ENCODE results near the gene SLC19A3. TPM values are rescaled to one million over a fixed set of nuclear protein-coding genes. Genes with fewer than 3 reads are reported as not detected.

SLC19A3 gene
- total and polyA plus RNA-seq, 2 of the 4 experiments (the other 2 are of a cell fraction) = under 0.01 TPM; not detected in 1

DNA sequence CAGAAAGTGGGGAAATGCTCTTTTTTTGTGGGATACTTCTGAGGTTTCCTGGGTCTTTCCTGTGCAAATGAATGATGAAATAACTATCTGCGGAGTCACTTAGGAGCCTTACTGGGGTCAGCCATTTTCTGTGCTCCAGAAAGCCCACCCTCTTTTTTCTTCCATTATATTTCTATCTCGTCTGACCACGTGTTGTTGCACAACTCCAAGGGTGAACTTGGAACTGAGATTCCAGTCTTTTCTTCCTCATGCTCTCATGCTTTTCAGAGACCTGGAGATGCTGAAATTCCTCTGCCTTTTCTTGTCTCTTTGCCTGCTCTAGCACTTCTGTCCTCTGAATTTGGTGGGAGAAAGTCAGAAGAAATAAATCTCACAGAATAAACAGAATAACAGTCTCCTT lies 56.0 kb downstream of the SLC19A3 start:
- in situ Hi-C loops (cut with MboI; ENCODE audit: low sequenced_read_pairs) = loop anchor here (10.0 kb wide), 1 partner anchor 223 kb away; no protein-coding TSS in a partner anchor
- Histone ChIP-seq H3K4me2 (ENCODE audit: low read depth, low read length) (no peak overlapping the region), H3K9ac (ENCODE audit: low read depth, low read length) (no peak overlapping the region), H2AK9ac (replicated peaks; ENCODE audit: low read depth, low read length, poor library complexity) (no peak overlapping the region), H3K4ac (ENCODE audit: low read depth, low read length) (no peak overlapping the region), H4K91ac (ENCODE audit: insufficient read depth, low read depth, low read length) (no peak overlapping the region), H2BK15ac (ENCODE audit: low read depth, low read length) (no peak overlapping the region), H4K5ac (ENCODE audit: low read depth, low read length) (no peak overlapping the region), H3K36me3 (ENCODE audit: control insufficient read depth, insufficient read depth, low read length) (no peaks in the 10 kb centered on the region), H3K14ac (replicated peaks; ENCODE audit: low read depth, low read length) (no peak overlapping the region), H3K56ac (ENCODE audit: extremely low read depth, insufficient read depth, low read length) (no peak overlapping the region), H2AK5ac (ENCODE audit: low read depth, low read length) (no peak overlapping the region), H4K20me1 (ENCODE audit: insufficient read depth, low read length) (no peaks in the 10 kb centered on the region), H3K27me3 (ENCODE audit: control insufficient read depth, insufficient read depth, low read length) (peaks cover 4% of the 10 kb centered on the region), H2AFZ (replicated peaks; ENCODE audit: low read length, poor library complexity) (no peak overlapping the region), H2BK120ac (ENCODE audit: low read depth, low read length) (no peak overlapping the region), H3K18ac (ENCODE audit: low read depth, low read length) (no peak overlapping the region), H2BK5ac (ENCODE audit: low read depth, low read length, poor library complexity, severe bottlenecking) (no peak overlapping the region), H3K23ac (ENCODE audit: low read depth, low read length) (no peak overlapping the region), H3K9me3 (ENCODE audit: control insufficient read depth, insufficient read depth, low read length) (no peaks in the 10 kb centered on the region), H4K8ac (ENCODE audit: low read depth in 2 of 2, low read length in 2 of 2) (no peak overlapping the region), H3K79me1 (ENCODE audit: low read depth in 1 of 2, low read length in 2 of 2) (no peaks in the 10 kb centered on the region), H3K4me1 (ENCODE audit: control insufficient read depth, insufficient read depth, low read length) (no peaks in the 10 kb centered on the region), H3K4me3 (ENCODE audit: insufficient read depth, low read depth, low read length) (no peak overlapping the region), H3K27ac (ENCODE audit: insufficient read depth, low read length) (no peak overlapping the region), H2BK20ac (ENCODE audit: low read depth, low read length) (no peak overlapping the region), H3K9me1 (ENCODE audit: insufficient read depth, low read length) (no peaks in the 10 kb centered on the region)
- no TSS peak for BruUV-seq (replicated peaks)
- ChIA-PET POLR2A (ENCODE audit: unreplicated experiment) (no interaction called here), CTCF (no interaction called here)
- ATAC-seq (ENCODE audit: low read depth) (no peak), DNase-seq (no peak)
- dilution Hi-C loops (cut with HindIII; ENCODE audit: low sequenced_read_pairs, unreplicated experiment) = no loop called here
- 48% methylated on average over 3 of the region's 3 CpGs; no CpG with 5 or more reads in 1 of the 2 experiments for WGBS, 2 experiments (ENCODE audit: extremely low coverage in 2 of 2, insufficient read length in 1 of 2)
- intact Hi-C loops (cut with micrococcal nuclease) = no loop called here
- no peak for TF ChIP-seq BHLHE40 (IDR thresholded peaks at IDR 0.05; ENCODE audit: low read depth, low read length)
- no peak for TF ChIP-seq RFX5 (IDR thresholded peaks at IDR 0.05; ENCODE audit: low read depth, low read length)
- no peak for TF ChIP-seq POLR2A (IDR thresholded peaks at IDR 0.05; ENCODE audit: low read depth, low read length)
- peak; percentile 42; the same call in 1 of the 2 replicates for TF ChIP-seq CEBPB (IDR thresholded peaks at IDR 0.05; ENCODE audit: low read depth, low read length)
